BLaER1 (cell line): ENCODE results near the gene HNRNPLL.

ENCODE experiments used
- H3K27ac ChIP-seq: shearing (Covaris generic); formaldehyde crosslinking; 2 replicates; pipeline ENCODE4 v1.8.1; 2022
- H3K27me3 ChIP-seq: shearing (Covaris generic); formaldehyde crosslinking; 2 replicates; pipeline ENCODE4 v1.8.1; 2022
- H3K36me3 ChIP-seq: shearing (Covaris generic); formaldehyde crosslinking; 2 replicates; pipeline ENCODE4 v1.8.1; 2022
- H3K4me1 ChIP-seq: shearing (Covaris generic); formaldehyde crosslinking; 2 replicates; pipeline ENCODE4 v1.8.1; 2022
- H3K4me2 ChIP-seq: shearing (Covaris generic); formaldehyde crosslinking; 2 replicates; pipeline ENCODE4 v1.8.1; 2022
- H3K4me3 ChIP-seq: shearing (Covaris generic); formaldehyde crosslinking; 2 replicates; pipeline ENCODE4 v1.8.1; 2022
- H3K9ac ChIP-seq: shearing (Covaris generic); formaldehyde crosslinking; 2 replicates; pipeline ENCODE4 v1.8.1; 2022
- H3K9me3 ChIP-seq: shearing (Covaris generic); formaldehyde crosslinking; 2 replicates; pipeline ENCODE4 v1.8.1; 2022
- H4K20me1 ChIP-seq: shearing (Covaris generic); formaldehyde crosslinking; 2 replicates; pipeline ENCODE4 v1.8.1; 2022
- Cebpa-rat ChIP-seq: shearing (Covaris generic); IDR thresholded peaks from 2 replicates; pipeline ENCODE4 v1.8.1; 2022

Gene HNRNPLL

DNA sequence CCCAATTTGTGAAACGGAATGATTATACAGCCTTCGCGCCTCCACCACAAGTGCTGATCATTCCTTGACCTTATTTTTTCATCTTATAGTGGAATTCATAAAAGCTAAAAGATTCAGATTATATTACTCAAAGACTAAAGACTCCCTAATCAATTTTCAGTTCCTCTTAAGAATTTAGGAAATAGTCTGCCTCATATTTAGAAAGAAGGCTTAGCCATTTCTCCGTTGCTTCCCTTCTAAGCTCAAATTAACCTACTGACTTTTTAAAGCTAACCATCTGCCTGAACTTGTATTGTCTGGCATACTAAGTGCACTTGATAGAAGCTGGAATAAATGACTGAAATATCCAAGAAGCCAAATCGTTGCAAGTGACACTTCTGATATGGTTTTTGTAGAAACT is 44.7 kb downstream of the HNRNPLL start:
- TF ChIP-seq Cebpa-rat: no peak

GRCh38 chr2:38557217-38557616 is 45.5 kb downstream of the HNRNPLL start:
- Histone ChIP-seq H3K27ac (no peak overlapping the region), H3K9me3 (no peaks in the 10 kb centered on the region), H3K9ac (no peak overlapping the region), H3K4me2 (no peak overlapping the region), H3K4me1 (no peaks in the 10 kb centered on the region), H3K36me3 (peaks cover 14% of the 10 kb centered on the region; the same call in 1 of the 2 replicates), H3K4me3 (no peak overlapping the region), H4K20me1 (no peaks in the 10 kb centered on the region), H3K27me3 (no peaks in the 10 kb centered on the region)
- TF ChIP-seq Cebpa-rat: no peak

More for the DNA sequence above, 44.7 kb downstream of the HNRNPLL start:
- Histone ChIP-seq H3K4me3 (no peak overlapping the region), H3K27ac (no peak overlapping the region), H4K20me1 (no peaks in the 10 kb centered on the region), H3K4me2 (no peak overlapping the region), H3K4me1 (no peaks in the 10 kb centered on the region), H3K27me3 (no peaks in the 10 kb centered on the region), H3K9ac (no peak overlapping the region), H3K9me3 (no peaks in the 10 kb centered on the region), H3K36me3 (peaks cover 14% of the 10 kb centered on the region; the same call in 1 of the 2 replicates)

- no peak overlapping the region for H3K9ac ChIP-seq
- H4K20me1 ChIP-seq: no peaks in the 10 kb centered on the region
- H3K4me1 ChIP-seq: no peaks in the 10 kb centered on the region
- no peaks in the 10 kb centered on the region for H3K9me3 ChIP-seq
- H3K36me3 ChIP-seq: peaks cover 9% of the 10 kb centered on the region; the same call in 1 of the 2 replicates
- TF ChIP-seq Cebpa-rat: no peak
- H3K27me3 ChIP-seq: no peaks in the 10 kb centered on the region
- no peak overlapping the region for H3K27ac ChIP-seq
- H3K4me3 ChIP-seq: no peak overlapping the region
- H3K4me2 ChIP-seq: no peak overlapping the region
Observed at GRCh38 chr2:38556006-38556801, 46.5 kb downstream of the HNRNPLL start.

DNA sequence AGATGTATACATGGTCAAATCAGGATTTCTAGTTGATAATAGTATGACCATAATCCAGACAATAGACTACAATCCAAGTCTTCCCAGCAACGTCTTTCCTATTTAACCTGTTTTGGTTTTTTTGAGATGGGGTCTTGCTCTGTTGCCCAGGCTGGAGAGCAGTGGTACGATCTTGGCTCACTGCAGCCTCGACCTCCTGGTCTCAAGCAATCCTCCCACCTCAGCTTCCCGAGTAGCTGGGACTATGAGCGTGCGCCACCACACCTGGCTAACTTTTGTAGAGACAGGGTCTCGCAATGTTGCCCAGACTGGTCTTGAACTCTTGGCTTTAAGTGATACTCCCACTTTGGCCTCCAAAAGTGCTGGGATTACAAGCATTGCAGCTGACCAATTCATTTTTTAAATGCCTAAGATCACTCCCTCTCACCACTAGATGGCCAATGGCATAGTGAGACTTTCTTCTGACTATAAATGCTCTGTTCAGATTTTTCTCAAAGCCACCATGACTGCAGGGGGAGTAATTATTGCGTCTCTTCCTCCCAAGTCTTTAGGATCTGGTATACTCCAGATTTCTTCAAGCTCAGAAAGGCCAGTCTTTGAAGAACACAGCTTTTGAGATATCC is 47.6 kb downstream of the HNRNPLL start:
- Histone ChIP-seq H3K9me3 (no peaks in the 10 kb centered on the region), H3K4me2 (no peak overlapping the region), H3K4me3 (no peak overlapping the region), H3K4me1 (no peaks in the 10 kb centered on the region), H4K20me1 (no peaks in the 10 kb centered on the region), H3K27ac (no peak overlapping the region), H3K9ac (no peak overlapping the region), H3K27me3 (no peaks in the 10 kb centered on the region), H3K36me3 (0 out of 2 replicates have a peak, but pooled peaks cover 2% of the 10 kb centered on the region)
- TF ChIP-seq Cebpa-rat: no peak

DNA sequence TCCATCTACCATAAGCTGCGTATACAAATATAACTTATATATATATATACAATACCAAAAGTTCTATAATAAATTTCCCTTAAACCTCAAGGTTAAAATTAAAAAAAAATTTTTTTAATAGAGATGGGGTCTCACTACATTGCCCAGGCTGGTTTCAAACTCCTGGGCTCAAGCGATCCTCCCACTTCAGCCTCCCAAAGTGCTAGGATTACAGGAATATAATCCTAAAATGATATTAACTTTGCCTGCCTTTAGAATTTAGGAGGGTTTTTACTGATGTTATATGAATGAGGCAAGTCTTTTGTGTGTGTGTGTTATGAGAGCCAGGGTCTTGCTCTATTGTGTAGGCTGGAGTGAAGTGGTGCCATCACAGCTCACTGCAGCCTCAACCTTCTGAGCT is 49.2 kb downstream of the HNRNPLL start:
- Histone ChIP-seq H3K27ac (no peak overlapping the region), H3K4me2 (no peak overlapping the region), H3K4me3 (no peak overlapping the region), H3K9ac (no peak overlapping the region), H3K27me3 (no peaks in the 10 kb centered on the region), H3K36me3 (no peaks in the 10 kb centered on the region), H3K9me3 (no peaks in the 10 kb centered on the region), H4K20me1 (no peaks in the 10 kb centered on the region), H3K4me1 (no peaks in the 10 kb centered on the region)
- TF ChIP-seq Cebpa-rat: no peak

DNA sequence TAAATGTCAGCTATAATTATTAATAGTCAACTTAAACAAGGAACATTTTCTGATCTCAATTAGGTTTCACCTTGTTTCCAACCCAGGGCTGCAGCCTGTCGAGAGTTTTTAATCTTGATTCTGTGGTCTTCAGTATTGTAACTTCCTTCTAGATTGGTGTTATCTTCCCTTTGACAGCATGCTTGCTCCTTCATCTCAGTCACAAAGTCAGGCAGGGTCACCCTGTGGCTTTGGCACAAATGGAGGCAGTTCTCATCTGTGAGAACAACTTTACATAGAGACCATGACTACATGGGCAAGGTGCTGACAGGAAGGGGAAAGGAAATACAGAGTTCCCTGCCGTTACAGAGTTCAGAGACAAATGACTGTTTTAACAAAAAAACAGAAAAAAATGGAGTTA is 50.5 kb downstream of the HNRNPLL start:
- no peak overlapping the region for H3K27ac ChIP-seq
- H3K4me1 ChIP-seq: no peaks in the 10 kb centered on the region
- no peaks in the 10 kb centered on the region for H4K20me1 ChIP-seq
- no peak overlapping the region for H3K4me2 ChIP-seq
- H3K27me3 ChIP-seq: no peaks in the 10 kb centered on the region
- H3K9ac ChIP-seq: no peak overlapping the region
- H3K36me3 ChIP-seq: no peaks in the 10 kb centered on the region
- TF ChIP-seq Cebpa-rat: no peak
- H3K9me3 ChIP-seq: no peaks in the 10 kb centered on the region
- no peak overlapping the region for H3K4me3 ChIP-seq

GRCh38 chr2:38551746-38552145 is 51.0 kb downstream of the HNRNPLL start:
- no peak overlapping the region for H3K4me3 ChIP-seq
- H4K20me1 ChIP-seq: no peaks in the 10 kb centered on the region
- H3K4me1 ChIP-seq: no peaks in the 10 kb centered on the region
- no peaks in the 10 kb centered on the region for H3K9me3 ChIP-seq
- no peak overlapping the region for H3K9ac ChIP-seq
- no peak overlapping the region for H3K4me2 ChIP-seq
- no peaks in the 10 kb centered on the region for H3K27me3 ChIP-seq
- H3K36me3 ChIP-seq: no peaks in the 10 kb centered on the region
- H3K27ac ChIP-seq: no peak overlapping the region
- no peak for TF ChIP-seq Cebpa-rat

GRCh38 chr2:38551171-38551570 is 51.6 kb downstream of the HNRNPLL start:
- Histone ChIP-seq H3K36me3 (no peaks in the 10 kb centered on the region), H3K9me3 (no peaks in the 10 kb centered on the region), H3K4me2 (no peak overlapping the region), H4K20me1 (no peaks in the 10 kb centered on the region), H3K4me1 (no peaks in the 10 kb centered on the region), H3K27me3 (no peaks in the 10 kb centered on the region), H3K4me3 (no peak overlapping the region), H3K9ac (no peak overlapping the region), H3K27ac (no peak overlapping the region)
- TF ChIP-seq Cebpa-rat: no peak

- no peak overlapping the region for H3K9ac ChIP-seq
- no peak for TF ChIP-seq Cebpa-rat
- no peaks in the 10 kb centered on the region for H3K36me3 ChIP-seq
- no peaks in the 10 kb centered on the region for H3K9me3 ChIP-seq
- no peaks in the 10 kb centered on the region for H4K20me1 ChIP-seq
- H3K27me3 ChIP-seq: no peaks in the 10 kb centered on the region
- no peak overlapping the region for H3K27ac ChIP-seq
- H3K4me3 ChIP-seq: no peak overlapping the region
- no peak overlapping the region for H3K4me2 ChIP-seq
- no peaks in the 10 kb centered on the region for H3K4me1 ChIP-seq
Observed at GRCh38 chr2:38549851-38550250, 52.9 kb downstream of the HNRNPLL start.

- Histone ChIP-seq H3K9me3 (no peaks in the 10 kb centered on the region), H3K36me3 (no peaks in the 10 kb centered on the region), H4K20me1 (no peaks in the 10 kb centered on the region), H3K27ac (no peak overlapping the region), H3K9ac (no peak overlapping the region), H3K4me1 (no peaks in the 10 kb centered on the region), H3K4me3 (no peak overlapping the region), H3K27me3 (no peaks in the 10 kb centered on the region), H3K4me2 (no peak overlapping the region)
- TF ChIP-seq Cebpa-rat: no peak
Observed at GRCh38 chr2:38549071-38549704, 53.5 kb downstream of the HNRNPLL start.
